ENCODE results near the gene ADARB2.

- TF ChIP-seq POLR2AphosphoS5 (IDR thresholded peaks at IDR 0.05) (no peak), CTCF (IDR thresholded peaks at IDR 0.05) (no peak), POLR2A (IDR thresholded peaks at IDR 0.05) (no peak), EP300 (IDR thresholded peaks at IDR 0.05) (no peak)
Observed at GRCh38 chr10:1316121-1316808, 421.1 kb downstream of the ADARB2 start.
